ENCODE measurements around the gene SLIRP.
A peak's percentile ranks its signal among the peaks of the same experiment; 100 is the strongest.

SLIRP gene

GRCh38 chr14:77760381-77761204, 52.7 kb downstream of the SLIRP start, which contains the start of gene SNW1 (continued):
- TF ChIP-seq ZNF692 (tag by site-specific recombination; IDR thresholded peaks at IDR 0.05) (no peak), TRIM28 (IDR thresholded peaks at IDR 0.05; ENCODE audit: borderline replicate concordance, low read length) (no peak), ZNF843 (tag by site-specific recombination; IDR thresholded peaks at IDR 0.05) (no peak)

GRCh38 chr14:77761205-77761931, 53.5 kb downstream of the SLIRP start:
- Histone ChIP-seq H3K36me3 (ENCODE audit: control insufficient read depth in 2 of 2, insufficient read depth in 1 of 2, low read length in 2 of 2) (peaks cover 4 to 13% of the 10 kb centered on the region in 2 experiments; a peak in 2 of 3 replicates), H3K4me1 (ENCODE audit: control insufficient read depth, insufficient read depth, low read length) (no peaks in the 10 kb centered on the region), H3K9me3 (ENCODE audit: control insufficient read depth, insufficient read depth, low read depth, low read length) (no peaks in the 10 kb centered on the region), H3K4me3 (ENCODE audit: low read depth, low read length) (peak overlapping the region; percentile 100), H3K27ac (ENCODE audit: extremely low read depth, low read depth, low read length) (no peak overlapping the region; the same call in 1 of the 2 replicates)
- ChIA-PET POLR2A (interaction anchor here (1.4 to 1.6 kb wide), 2 partner anchors 10 to 39 kb away, joined by 4 to 7 read pairs; partner anchors contain the start of gene ADCK1), CTCF (interaction anchor here (0.7 to 1.0 kb wide), 3 partner anchors 11 to 59 kb away, joined by 3 to 4 read pairs (median 4); no protein-coding TSS in a partner anchor)
- 0 out of 2 replicates have a peak, but pooled peaks have one; percentile 2 for TF ChIP-seq ZBTB20 (tag by site-specific recombination; IDR thresholded peaks at IDR 0.05)
- TF ChIP-seq SP3 (tag by site-specific recombination; IDR thresholded peaks at IDR 0.05) = 0 out of 2 replicates have a peak, but pooled peaks have one; percentile 2
- TF ChIP-seq ZBTB48 (tag by site-specific recombination; IDR thresholded peaks at IDR 0.05) = 0 out of 2 replicates have a peak, but pooled peaks have one; percentile 38
- peak; percentile 25; the same call in 1 of the 2 replicates for TF ChIP-seq CTCF (tag by site-specific recombination; IDR thresholded peaks at IDR 0.05)
- no peak for TF ChIP-seq WT1 (tag by site-specific recombination; IDR thresholded peaks at IDR 0.05)
- no peak for TF ChIP-seq HOXC10 (CRISPR knock-in tag; IDR thresholded peaks at IDR 0.05)
- TF ChIP-seq ZBTB21 (tag by site-specific recombination; IDR thresholded peaks at IDR 0.05) = no peak
- no peak for TF ChIP-seq ZNF324 (tag by site-specific recombination; IDR thresholded peaks at IDR 0.05)
- TF ChIP-seq PRDM1 (tag by site-specific recombination; IDR thresholded peaks at IDR 0.05) = 0 out of 2 replicates have a peak, but pooled peaks have one; percentile 17
- TF ChIP-seq ZNF76 (tag by site-specific recombination; IDR thresholded peaks at IDR 0.05; ENCODE audit: borderline replicate concordance, low read depth) = peak; percentile 84; the same call in 1 of the 2 replicates
- TF ChIP-seq ZBTB17 (tag by site-specific recombination; IDR thresholded peaks at IDR 0.05) = peak; percentile 84
- TF ChIP-seq SCRT2 (tag by site-specific recombination; IDR thresholded peaks at IDR 0.05) = 0 out of 2 replicates have a peak, but pooled peaks have one; percentile 3

- Histone ChIP-seq H3K4me1 (ENCODE audit: control insufficient read depth, insufficient read depth, low read length) (no peaks in the 10 kb centered on the region), H3K36me3 (ENCODE audit: control insufficient read depth in 2 of 2, insufficient read depth in 1 of 2, low read length in 2 of 2) (peaks cover 0 to 5% of the 10 kb centered on the region in 2 experiments; a peak in 2 of 3 replicates), H3K4me3 (ENCODE audit: low read depth, low read length) (no peak overlapping the region), H3K27ac (ENCODE audit: extremely low read depth, low read depth, low read length) (no peak overlapping the region), H3K9me3 (ENCODE audit: control insufficient read depth, insufficient read depth, low read depth, low read length) (no peaks in the 10 kb centered on the region)
- CTCF ChIA-PET = interaction anchor here (1.5 kb wide), 1 partner anchor 11 kb away, joined by 6 read pairs; no protein-coding TSS in a partner anchor
- POLR2A ChIA-PET = interaction anchor here (0.6 to 0.9 kb wide), 2 partner anchors 36 to 306 kb away, joined by 3 to 4 read pairs; partner anchors contain the start of genes AHSA1 and VIPAS39
- TF ChIP-seq ZNF121 (tag by site-specific recombination; IDR thresholded peaks at IDR 0.05) (no peak), ZBTB10 (tag by site-specific recombination; IDR thresholded peaks at IDR 0.05) (no peak), ZNF404 (tag by site-specific recombination; IDR thresholded peaks at IDR 0.05) (no peak), ZNF600 (tag by site-specific recombination; IDR thresholded peaks at IDR 0.05) (no peak)
These were observed 55.4 kb downstream of the SLIRP start for GRCh38 chr14:77763316-77763715.

Data from HEK293 (cell line).